ENCODE results near the gene PNLDC1.

GRCh38 chr6:159826968-159827647, 27.0 kb downstream of the PNLDC1 start:
- TF ChIP-seq CEBPB (IDR thresholded peaks at IDR 0.05) (no peak), USF1 (IDR thresholded peaks at IDR 0.05) (no peak), REST (IDR thresholded peaks at IDR 0.05; ENCODE audit: low read depth) (no peak), TEAD4 (IDR thresholded peaks at IDR 0.05) (no peak), CREB1 (IDR thresholded peaks at IDR 0.05; ENCODE audit: low read depth) (no peak), YY1 (IDR thresholded peaks at IDR 0.05; ENCODE audit: low read depth) (no peak), ZBTB7A (IDR thresholded peaks at IDR 0.05; ENCODE audit: low read depth) (no peak), MAX (IDR thresholded peaks at IDR 0.05) (no peak), TAF1 (IDR thresholded peaks at IDR 0.05; ENCODE audit: low read depth) (no peak), TCF12 (IDR thresholded peaks at IDR 0.05; ENCODE audit: low read depth) (no peak)
